ENCODE results near the gene CPAMD8.
"Not testable (repeated sequence)": the region's sequence is repeated elsewhere in the genome, so short reads cannot be mapped to it uniquely, and the experiment has no call there.

Gene CPAMD8

DNA sequence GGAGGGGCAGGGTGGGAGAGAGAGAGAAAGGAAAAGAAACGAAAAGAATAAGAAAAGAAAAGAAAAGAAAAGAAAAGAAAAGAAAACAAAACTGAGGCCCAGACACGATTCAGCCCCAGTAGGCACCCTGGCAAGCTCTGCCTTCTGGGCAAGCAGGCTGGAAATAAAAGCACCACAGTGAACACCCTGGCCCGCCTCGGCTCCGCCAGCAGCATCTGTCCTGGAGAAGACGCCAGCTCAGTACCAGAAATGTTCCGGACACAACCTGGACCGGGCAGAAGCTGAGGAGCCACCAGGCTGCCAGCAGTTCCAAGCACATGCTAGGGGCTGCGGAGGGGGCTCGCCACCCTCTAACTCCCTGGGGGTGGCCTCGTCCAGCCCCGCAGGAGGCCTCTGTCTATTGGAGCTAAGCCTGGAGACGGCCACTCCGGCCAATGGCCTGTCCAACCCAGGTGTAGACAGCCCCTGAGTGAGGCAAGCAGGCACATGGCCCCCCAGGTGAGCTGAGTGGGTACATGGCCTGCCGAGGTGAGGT lies 11.4 kb upstream of the CPAMD8 start:
- no peak for DNase-seq

DNA sequence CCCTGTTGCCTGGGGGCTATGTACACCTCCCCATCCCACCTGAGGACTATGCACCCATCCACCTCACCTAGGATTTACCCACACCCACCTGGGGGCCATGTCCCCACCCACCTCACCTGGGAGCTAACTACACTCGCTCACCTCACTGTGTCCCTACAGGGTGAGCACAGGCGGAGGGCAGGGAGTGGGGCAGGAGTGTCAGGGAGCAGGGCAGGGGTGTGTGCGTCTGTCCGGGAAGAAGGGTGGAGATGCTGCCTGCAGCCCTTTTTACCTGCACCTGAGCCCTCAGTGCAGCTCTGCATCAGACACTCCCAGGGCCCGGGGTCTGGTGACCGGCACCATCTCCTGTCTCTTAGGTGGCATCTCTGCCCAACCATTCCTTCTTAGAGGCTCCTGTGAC lies 10.6 kb upstream of the CPAMD8 start:
- no peak for DNase-seq

DNA sequence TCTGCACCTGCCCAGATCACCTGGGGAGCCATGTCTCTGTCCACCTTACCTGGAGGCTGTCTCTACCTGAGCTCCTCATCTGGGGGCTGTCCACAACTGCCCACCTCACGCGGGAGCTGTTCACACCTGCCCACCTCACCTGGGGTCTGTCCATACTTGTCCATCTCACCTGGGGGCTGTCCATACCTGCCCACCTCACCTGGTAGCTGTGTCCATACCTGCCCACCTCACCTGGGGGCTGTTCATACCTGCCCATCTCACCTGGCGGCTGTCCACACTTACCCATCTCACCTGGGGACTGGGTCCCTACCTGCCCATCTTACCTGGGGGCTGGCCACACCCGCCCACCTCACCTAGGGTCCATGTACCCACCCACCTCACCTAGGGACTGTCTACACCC lies 10.0 kb upstream of the CPAMD8 start:
- no peak for DNase-seq

DNA sequence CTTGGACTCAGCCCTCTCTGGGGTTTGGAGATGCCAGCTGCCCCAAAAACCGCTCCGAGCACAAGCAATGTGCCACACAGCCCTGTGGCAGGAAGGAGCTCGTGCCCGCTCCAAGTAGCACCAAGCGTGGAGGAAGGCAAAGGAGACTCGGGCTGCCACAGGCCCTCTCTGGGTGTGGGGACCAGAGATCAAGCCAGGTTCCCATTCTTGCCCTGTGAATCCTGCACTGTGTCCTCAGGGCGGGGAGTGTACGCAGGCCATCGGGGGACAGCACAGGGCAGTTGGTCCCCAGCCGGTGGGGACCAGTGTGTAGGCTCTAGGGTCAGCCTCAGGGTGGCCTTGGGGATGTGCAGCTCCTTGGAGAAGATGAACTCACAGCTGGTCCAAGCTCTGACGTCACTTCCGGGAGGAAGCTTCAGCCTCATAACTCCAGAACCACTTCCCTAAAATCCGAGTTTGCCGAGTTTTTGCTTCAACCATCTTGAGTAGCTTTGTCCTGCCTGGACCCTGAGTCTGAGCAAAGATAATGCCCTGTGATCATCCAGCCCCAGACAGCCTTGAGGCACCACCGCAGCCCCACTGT lies 9.3 kb upstream of the CPAMD8 start:
- peak; percentile 5 for DNase-seq

DNA sequence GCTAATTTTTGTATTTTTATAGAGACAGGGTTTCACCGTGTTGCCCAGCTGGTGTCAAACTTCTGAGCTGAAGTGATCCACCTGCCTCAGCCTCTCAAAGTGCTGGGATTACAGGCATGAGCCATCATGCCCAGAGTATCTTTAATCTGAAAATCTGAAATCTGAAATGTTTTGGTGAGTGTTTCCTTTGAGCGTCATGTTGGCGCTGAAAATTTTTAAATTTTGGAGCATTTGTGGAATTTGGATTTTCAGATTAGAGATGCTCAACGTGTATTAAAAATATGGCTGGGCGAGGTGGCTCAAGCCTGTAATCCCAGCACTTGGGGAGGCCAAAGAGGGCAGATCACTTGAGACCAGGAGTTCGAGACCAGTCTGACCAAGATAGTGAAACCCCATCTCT lies 5.1 kb upstream of the CPAMD8 start:
- DNase-seq = no peak

DNA sequence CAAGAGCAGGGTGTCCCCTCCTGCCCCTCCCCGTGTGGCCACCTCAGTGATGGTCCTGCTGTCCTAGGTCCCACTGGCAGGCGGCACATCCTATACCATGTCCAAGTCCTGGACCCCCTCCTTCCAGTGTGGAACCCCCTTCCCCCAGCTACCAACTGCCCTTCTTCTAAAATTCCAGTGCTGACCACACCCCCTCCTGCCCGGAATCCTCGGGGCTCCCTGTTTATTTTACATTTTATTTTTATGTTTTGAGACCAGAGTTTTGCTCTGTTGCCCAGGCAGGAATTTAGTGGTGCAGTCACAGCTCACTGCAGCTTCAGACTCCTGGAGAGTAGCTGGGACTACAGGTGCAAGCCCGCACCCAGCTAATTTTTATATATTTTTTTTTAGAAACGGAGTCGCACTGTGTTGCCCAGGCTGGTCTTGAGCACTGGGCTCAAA lies 945 bp upstream of the CPAMD8 start:
- DNase-seq = no peak

DNA sequence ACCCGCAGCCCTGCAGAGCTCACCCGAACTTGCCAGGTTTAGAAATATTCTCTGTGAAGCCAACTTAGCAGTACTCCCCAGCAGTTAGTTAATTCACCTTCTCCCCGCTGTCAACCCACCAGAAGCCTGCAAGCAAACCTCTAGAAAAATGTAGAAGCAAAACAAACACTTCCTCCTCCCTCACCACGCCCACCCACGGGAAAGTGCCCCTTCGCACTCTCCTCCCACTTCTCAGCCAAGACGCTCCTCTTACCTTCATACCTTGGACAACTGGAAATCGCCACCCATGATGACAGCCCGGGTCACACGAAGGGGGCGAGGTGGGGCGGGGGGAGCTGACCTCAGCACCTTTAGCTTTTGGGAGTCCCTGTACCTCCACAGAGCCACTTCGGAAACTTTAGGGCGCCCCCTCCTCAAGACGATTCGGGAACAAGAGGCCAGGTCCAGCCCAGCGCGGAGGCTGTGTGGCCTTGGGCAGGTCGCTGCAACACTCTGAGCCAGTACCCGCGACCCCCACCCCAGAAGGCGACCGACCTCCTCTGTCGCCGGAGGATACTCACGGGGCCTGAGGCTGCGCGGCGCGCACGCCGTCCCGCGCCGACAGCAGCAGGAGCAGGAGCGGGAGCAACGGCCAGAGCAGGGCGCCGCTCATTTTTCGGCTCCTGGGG lies 485 bp downstream of the CPAMD8 start:
- DNase-seq = peak; percentile 6

DNA sequence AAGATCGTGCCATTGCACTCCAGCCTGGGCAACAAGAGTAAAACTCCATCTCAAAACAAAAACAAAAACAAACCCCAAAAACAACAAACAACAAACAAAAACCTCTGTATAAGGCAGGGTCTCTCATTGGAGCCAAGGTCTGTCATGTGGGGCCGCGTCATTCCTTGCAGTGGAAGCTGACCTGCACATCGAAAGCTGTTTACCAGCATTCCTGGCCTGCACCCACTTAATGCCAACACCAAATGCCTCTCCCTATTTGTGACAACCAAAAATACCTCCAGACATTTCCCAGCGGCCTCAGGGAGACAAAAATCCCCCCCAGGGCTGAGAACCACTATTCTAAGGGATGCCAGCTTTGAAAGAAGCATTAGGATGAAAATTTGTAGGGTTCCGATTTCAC lies 1.2 kb downstream of the CPAMD8 start:
- no peak for DNase-seq

DNA sequence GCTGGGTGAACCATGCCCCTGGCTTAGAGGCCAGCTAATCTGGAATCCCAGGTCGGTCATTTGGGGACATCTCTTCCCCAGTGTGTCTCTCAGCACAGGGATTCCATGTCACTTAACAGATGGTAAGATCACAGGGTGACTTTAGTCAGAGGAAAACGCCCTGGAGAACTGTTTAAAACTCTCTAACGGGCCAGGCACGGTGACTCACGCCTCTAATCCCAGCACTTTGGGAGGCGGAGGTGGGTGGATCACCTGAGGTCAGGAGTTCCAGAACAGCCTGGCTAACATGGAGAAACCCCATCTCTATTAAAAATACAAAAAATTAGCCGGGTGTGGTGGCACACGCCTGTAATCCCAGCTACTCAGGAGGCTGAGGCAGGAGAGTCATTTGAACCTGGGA lies 1.7 kb downstream of the CPAMD8 start:
- DNase-seq = not testable (repeated sequence)

DNA sequence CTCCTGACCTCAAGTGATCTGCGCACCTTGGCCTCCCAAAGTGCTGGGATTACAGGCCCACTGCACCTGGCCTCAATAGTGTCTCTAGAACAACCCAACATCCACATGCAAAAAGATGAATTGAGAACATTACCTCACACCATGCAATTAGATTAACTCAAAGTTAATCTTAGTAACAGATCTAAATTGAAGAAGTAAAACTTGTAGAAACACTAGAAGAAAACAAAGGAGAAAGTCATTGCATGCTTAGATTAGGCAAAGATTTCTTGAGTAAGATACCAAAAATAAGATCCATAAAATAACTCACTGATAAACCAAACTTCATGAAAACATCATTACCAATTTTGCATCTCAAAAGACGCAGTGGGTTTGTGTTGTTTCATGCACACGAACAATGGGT lies 2.8 kb downstream of the CPAMD8 start:
- DNase-seq = no peak

DNA sequence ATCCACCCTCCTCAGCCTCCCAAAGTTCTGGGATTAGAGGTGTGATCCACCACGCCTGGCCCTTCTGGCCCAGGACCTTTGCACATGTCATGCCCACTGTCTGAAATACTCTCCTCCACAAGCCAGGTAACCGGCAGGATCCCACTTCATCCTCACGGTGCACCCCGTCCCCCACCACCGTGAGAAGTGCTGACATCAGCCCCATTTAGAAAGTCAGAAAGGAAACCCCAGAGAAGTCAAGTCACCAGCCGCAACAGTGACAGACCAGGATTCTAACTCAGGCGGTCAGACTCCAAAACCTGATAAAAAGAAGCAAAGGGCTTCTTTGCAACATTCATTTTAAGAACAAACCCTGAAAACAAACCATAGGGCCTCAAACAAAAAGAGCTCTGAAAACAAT lies 3.9 kb downstream of the CPAMD8 start:
- no peak for DNase-seq

DNA sequence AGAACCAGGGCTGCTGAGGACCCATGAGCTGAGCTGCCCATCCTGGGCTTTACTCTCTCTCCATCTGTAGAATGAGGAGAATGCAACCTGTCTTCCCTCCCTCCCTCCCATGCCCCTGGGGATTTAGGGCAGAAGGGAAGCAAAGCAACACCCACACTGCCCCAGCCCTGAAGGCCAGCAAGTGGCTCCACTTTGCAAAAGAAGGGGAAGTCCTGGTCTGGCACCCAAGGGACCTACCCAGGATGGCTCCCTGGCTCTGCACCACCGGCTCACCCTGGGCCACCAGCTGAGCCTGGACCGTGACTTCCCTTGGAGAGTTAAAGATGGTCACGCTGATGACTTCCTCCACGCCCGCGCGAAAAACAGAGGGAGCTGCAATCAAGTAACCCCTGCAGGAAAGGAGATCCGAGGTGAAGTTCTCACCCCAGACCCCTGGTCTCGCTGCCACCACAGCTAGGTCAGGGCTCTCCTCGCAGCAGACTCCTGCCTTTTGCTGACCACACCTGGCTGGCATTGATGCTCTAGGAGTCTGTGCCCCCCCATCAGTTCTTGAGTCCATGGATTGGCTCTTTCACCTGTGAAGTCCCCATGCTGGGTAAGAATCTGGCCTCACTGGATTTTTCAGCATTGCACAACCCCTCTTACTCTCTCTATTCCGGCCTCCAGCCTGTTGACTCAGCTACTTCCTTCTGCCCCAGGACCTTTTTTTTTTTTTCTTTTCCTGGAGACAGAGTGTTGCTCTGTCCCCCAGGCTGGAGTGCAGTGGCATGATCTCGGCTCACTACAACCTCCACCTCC lies 4.6 kb downstream of the CPAMD8 start:
- DNase-seq = no peak

DNA sequence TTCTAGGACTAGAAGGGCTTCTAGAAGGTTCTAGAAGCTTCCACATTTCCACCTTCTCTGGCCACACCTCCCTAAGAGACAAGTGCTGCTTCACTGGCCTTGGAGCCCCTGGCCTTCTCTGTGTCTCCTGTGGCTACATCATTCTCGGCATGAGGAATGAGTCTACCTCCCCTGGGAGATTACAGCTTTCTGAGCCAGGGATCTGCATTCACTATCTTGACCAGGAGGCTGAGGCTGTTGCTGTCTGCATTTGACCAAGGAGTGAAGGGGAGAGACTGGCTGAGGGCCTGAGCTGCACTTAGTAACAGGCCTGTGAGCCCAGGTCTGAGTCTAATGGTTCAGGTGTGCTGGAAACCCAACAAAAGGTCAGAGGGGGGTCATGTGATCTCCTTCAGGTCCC lies 5.3 kb downstream of the CPAMD8 start:
- DNase-seq = no peak

DNA sequence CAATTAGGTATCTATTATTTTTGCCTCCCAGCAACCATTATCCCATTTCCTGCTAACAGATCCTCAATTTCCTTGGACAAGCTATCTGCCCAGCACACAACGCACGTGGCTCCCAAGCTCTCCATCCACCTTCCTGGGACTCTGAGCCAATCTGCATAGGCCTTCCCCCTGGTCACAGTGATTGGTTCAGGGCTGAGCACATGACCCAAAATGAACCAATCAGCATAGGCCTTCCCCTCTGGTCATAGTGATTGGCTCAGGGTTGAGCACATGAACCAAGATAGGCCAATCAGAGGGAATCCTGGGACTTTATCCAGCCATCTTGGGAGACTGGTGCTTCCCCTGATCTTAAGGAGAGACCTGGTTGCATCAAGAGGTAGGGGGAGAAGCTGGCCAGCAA lies 5.8 kb downstream of the CPAMD8 start:
- DNase-seq = no peak

DNA sequence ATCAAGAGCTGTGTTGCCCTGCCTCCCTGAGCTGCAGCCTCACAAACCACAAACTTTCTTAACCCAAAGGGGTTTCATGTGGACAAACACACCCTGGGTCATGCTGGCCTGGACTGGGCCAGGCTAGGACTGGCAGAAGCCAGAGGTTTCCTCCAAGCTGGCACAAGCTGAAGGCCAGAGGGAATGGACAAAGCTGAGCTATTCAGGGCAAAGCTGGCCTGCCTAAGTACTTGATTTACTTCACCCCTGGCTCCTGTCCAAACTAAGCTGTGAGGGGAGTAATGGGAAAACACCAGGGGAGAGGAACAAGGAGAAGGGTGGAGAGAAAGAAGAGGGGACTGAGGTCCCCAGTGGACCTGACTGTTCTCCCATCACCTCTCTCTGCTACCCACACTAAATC lies 6.2 kb downstream of the CPAMD8 start:
- DNase-seq = no peak

DNA sequence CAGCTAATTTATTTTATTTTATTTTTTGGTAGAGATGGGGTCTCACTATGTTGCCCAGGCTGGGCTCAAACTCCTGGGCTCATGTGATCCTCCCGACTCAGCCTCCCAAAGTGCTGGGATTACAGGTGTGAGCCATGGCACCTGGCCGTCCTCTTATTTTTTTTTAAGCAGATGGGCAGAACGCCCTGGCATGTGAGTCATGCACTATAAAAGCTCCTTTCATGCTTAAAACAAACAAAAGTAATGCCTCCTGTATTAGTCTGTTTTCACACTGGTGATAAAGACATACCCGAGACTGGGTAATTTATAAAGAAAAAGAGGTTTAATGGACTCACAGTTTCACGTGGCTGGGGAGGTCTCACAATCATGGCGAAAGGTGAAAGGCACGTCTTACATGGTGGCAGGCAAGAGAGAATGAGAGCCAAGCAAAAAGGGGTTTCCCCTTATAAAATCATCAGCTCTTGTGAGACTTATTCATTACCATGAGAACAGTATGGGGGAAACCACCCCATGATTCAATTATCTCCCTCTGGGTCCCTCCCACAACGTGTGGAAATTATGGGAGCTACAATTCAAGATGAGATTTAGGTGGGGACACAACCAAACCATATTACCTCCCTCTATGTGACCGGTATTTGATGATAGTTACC lies 12.3 kb downstream of the CPAMD8 start:
- DNase-seq = not testable (repeated sequence)

DNA sequence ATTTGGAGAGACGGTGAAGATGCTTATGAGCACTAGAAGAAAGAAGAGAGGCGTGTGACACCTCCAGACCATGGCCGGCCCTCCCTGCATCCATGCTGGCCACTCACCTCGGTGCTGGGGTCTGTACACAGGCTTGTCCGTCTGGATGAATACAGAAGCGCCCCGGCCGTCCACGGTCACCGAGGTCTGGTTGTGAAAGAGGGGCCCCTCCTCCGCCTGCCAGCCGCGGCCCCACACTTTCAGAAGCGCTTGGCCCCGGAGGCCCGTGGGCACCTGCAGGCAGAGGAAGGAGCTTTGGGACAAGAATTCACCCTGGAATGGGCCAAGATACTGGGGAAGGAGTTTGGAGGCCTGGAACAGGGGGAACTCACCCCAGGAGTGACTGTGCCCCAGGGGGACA lies 15.1 kb downstream of the CPAMD8 start:
- no peak for DNase-seq

DNA sequence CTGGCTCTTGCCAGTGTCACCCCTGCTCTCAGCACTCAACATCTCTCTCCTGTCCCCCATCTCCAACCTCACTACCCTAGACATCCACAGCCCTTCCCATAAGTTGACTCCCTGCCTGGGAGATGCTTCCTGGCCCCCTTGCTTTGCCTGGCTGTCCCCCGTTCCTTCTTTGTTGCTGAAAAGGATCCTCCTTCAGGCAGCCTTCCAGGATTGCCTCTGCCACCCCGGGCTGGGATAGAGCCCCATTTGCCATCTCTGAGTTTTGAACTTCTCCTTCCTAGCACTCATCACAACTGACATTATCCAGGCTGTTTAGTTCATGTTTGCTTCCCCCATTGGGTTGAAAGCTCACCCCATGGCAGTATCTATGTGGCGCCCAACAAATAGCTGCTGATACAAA lies 20.0 kb downstream of the CPAMD8 start:
- DNase-seq = no peak

DNA sequence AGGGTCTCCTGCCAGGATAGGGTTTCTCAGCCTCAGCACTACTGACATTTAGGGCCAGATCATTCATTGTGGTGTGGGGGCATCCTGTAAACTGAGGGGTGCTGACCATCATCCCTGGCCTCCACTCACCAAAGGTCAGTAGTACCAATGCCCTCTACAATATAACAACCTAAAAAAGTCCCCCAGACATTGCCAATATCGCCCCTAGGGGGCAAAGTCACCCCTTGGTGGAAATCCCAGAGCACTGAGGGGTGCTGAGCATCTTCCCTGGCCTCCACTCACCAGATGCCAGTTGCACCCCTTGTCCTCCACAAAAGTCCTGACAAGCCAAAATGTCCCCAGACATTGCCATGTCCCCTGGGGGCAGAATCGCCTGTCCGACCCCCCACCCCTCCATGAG lies 21.6 kb downstream of the CPAMD8 start:
- DNase-seq = no peak

DNA sequence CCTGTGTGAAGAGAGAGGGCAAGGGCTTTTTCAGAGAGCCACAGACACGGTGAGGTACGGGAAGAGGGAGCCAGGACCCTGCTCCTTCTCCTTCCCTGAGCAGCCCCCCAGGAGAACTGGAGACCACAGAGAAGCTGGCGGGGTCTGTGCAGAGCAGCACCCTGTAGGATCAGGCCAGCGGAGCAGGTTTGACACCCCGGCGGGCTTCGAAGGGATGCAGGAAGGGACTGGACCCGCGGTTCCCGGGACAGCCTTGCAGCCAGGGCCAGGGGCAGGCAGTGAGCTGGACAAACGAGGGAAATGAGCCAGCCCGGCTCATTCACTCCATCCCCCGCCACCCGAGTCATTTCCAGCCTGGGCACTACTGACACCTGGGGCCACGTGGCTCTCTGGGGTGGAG lies 22.2 kb downstream of the CPAMD8 start:
- no peak for DNase-seq

DNA sequence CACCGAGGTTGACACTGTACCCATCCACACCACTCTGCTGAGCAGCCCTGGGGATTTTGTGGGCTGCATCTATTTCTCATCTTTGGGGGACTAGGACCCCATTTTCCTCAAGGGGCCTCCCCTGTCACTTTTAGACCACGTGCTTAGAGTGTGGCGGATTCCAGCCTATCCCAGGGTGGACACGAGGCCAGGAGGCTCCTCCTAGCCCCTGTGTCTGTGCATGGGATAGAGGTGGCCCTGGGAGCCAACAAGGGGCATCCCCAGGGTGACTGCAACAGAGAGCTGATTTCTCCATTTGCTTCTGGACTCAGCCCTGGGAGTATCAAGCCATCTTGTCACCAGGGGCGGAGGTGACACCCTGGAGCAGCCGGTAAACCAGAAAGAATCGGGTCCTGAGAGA lies 24.2 kb downstream of the CPAMD8 start:
- DNase-seq = no peak

DNA sequence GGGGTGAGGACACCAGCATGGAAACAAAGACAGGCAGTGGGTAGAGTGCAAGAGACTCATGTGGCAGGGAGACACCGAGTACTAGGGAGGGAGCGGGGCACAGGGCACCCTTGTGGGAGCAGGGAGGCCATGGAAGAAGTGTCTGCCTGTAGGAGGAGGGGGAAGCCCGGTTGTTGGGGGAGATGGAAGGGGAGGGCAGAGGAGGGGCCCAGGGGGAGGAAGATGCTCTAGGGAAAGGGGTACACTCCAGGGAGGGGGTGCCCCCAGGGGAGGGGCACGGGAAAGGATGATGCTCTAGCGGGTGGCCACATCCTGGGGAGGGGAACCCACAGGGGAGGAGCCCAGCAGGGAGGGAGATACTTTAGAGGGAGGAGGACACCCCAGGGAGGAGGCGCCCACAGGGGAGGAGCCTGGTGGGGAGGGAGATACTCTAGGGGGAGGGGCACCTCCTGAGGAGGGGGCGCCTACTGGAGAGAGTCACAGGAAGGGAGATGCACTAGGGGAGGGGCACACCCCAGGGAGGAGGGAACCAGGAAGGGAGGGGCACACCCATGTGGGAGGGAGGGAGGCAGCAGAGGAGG lies 24.9 kb downstream of the CPAMD8 start:
- peak; percentile 83 for DNase-seq

DNA sequence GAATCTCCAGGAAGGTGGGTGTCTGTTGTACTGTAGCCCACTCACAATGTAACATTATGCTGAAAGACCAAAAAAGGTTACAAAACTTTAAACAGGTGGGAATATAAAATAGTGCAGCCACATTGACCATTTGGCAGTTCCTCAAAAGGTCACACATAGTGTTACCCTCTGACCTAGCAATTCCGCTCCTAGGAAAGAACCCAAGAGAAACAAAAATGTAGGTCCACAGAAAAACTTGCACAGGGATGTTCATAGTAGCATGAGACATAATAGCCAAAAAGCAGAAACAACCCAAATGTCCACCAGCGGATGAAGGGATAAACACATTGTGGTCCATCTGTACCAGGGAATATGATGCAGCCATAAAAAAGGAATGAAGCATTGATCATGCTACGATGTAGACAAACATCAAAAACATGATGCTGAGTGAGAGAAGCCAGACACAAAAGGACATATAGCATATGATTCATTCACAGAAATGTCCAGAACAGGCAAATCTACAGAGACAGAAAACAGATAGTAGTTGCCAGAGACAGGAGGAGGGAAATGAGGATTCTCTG lies 27.9 kb downstream of the CPAMD8 start:
- no peak for DNase-seq

All from CD4-positive, alpha-beta T cell treated with Interleukin-4 for 4 hours (primary cell).